ENCODE measurements around the gene PTPRD. TPM values are rescaled to one million over a fixed set of nuclear protein-coding genes. Genes with fewer than 3 reads are reported as not detected.

PTPRD gene
- total RNA-seq, 2 donors from 2014 or later = 19.6 to 101 TPM

- no peak overlapping the region for H3K4me3 ChIP-seq
- TF ChIP-seq, protein P1, sequence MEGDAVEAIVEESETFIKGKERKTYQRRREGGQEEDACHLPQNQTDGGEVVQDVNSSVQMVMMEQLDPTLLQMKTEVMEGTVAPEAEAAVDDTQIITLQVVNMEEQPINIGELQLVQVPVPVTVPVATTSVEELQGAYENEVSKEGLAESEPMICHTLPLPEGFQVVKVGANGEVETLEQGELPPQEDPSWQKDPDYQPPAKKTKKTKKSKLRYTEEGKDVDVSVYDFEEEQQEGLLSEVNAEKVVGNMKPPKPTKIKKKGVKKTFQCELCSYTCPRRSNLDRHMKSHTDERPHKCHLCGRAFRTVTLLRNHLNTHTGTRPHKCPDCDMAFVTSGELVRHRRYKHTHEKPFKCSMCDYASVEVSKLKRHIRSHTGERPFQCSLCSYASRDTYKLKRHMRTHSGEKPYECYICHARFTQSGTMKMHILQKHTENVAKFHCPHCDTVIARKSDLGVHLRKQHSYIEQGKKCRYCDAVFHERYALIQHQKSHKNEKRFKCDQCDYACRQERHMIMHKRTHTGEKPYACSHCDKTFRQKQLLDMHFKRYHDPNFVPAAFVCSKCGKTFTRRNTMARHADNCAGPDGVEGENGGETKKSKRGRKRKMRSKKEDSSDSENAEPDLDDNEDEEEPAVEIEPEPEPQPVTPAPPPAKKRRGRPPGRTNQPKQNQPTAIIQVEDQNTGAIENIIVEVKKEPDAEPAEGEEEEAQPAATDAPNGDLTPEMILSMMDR (IDR thresholded peaks at IDR 0.05) = no peak
- H3K27ac ChIP-seq = no peak overlapping the region
- H3K27me3 ChIP-seq (replicated peaks; ENCODE audit: insufficient read depth) = no peaks in the 10 kb centered on the region
- no peak for ATAC-seq (ENCODE audit: insufficient number of reproducible peaks, low FRiP score, low read depth)
- no peaks in the 10 kb centered on the region for H3K36me3 ChIP-seq
- no peaks in the 10 kb centered on the region for H3K9me3 ChIP-seq
- no peaks in the 10 kb centered on the region for H3K4me1 ChIP-seq (ENCODE audit: control insufficient read depth in 1 of 2, low read depth in 2 of 2)
- no peak for DNase-seq (ENCODE audit: low spot score)
Measured at GRCh38 chr9:8287501-8287900, 2325.3 kb downstream of the PTPRD start.

- H3K4me3 ChIP-seq = no peak overlapping the region
- H3K36me3 ChIP-seq = no peaks in the 10 kb centered on the region
- DNase-seq (ENCODE audit: low spot score) (no peak), ATAC-seq (ENCODE audit: insufficient number of reproducible peaks, low FRiP score, low read depth) (no peak)
- no peaks in the 10 kb centered on the region for H3K9me3 ChIP-seq
- no peaks in the 10 kb centered on the region for H3K4me1 ChIP-seq (ENCODE audit: control insufficient read depth in 1 of 2, low read depth in 2 of 2)
- TF ChIP-seq, protein P1 (IDR thresholded peaks at IDR 0.05) = no peak
- H3K27ac ChIP-seq = no peak overlapping the region
- H3K27me3 ChIP-seq (replicated peaks; ENCODE audit: insufficient read depth) = no peaks in the 10 kb centered on the region
Measured at GRCh38 chr9:8284884-8285283, 2327.9 kb downstream of the PTPRD start.

DNA sequence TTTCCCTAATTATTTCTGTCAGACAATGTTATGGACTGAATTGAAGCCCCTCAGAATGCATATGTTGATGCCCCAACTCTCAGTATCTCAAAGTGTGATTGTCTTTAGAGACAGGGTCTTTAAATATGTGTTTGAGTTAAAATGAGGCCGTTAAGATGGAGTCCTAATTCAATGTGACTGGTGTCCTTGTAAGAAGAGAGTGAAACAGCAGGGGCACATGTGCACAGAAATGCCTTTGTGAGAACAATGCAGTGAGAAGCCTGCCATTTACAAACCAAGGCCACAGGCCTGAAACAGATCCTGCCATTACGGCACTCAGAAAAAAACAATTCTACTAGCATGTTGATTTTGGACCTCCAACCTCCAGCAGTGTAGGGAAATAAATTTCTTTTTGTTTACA is 2330.3 kb downstream of the PTPRD start:
- no peaks in the 10 kb centered on the region for H3K4me1 ChIP-seq (ENCODE audit: control insufficient read depth in 1 of 2, low read depth in 2 of 2)
- no peak overlapping the region for H3K27ac ChIP-seq
- no peaks in the 10 kb centered on the region for H3K27me3 ChIP-seq (replicated peaks; ENCODE audit: insufficient read depth)
- no peak for ATAC-seq (ENCODE audit: insufficient number of reproducible peaks, low FRiP score, low read depth)
- H3K9me3 ChIP-seq = no peaks in the 10 kb centered on the region
- no peak overlapping the region for H3K4me3 ChIP-seq
- no peak for DNase-seq (ENCODE audit: low spot score)
- TF ChIP-seq, protein P1 (IDR thresholded peaks at IDR 0.05) = no peak
- no peaks in the 10 kb centered on the region for H3K36me3 ChIP-seq

DNA sequence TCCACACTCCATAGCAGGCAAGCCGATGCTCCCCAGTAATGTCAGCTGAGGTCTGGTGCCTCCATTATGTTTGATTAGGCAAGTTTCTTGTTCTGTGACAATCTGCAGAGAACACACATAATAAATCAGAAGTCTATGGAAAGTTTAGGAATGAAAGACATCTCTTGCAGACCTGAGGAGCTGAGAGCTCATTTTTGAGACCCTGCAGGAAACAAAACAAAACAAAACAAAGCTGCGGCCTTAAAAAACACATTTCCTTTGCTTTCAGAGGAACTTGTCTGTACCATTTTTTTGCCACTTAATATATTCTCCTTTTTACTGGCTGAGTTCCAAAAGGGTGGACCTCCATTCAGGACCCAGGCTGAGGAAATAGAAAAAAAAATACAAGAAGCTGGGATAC is 2332.0 kb downstream of the PTPRD start:
- H3K27me3 ChIP-seq (replicated peaks; ENCODE audit: insufficient read depth) = no peaks in the 10 kb centered on the region
- H3K9me3 ChIP-seq = no peaks in the 10 kb centered on the region
- H3K27ac ChIP-seq = no peak overlapping the region
- ATAC-seq (ENCODE audit: insufficient number of reproducible peaks, low FRiP score, low read depth) = no peak
- H3K36me3 ChIP-seq = no peaks in the 10 kb centered on the region
- no peak for DNase-seq (ENCODE audit: low spot score)
- TF ChIP-seq, protein P1 (IDR thresholded peaks at IDR 0.05) = no peak
- H3K4me1 ChIP-seq (ENCODE audit: control insufficient read depth in 1 of 2, low read depth in 2 of 2) = no peaks in the 10 kb centered on the region
- H3K4me3 ChIP-seq = no peak overlapping the region

- TF ChIP-seq, protein P1 (IDR thresholded peaks at IDR 0.05) = no peak
- H3K36me3 ChIP-seq = no peaks in the 10 kb centered on the region
- ATAC-seq (ENCODE audit: insufficient number of reproducible peaks, low FRiP score, low read depth) (no peak), DNase-seq (ENCODE audit: low spot score) (no peak)
- H3K27ac ChIP-seq = no peak overlapping the region
- H3K9me3 ChIP-seq = no peaks in the 10 kb centered on the region
- no peaks in the 10 kb centered on the region for H3K27me3 ChIP-seq (replicated peaks; ENCODE audit: insufficient read depth)
- H3K4me1 ChIP-seq (ENCODE audit: control insufficient read depth in 1 of 2, low read depth in 2 of 2) = no peaks in the 10 kb centered on the region
- H3K4me3 ChIP-seq = no peak overlapping the region
Measured at GRCh38 chr9:8278048-8278447, 2334.8 kb downstream of the PTPRD start.
